Activated CD4-positive, alpha-beta T cell treated with anti-CD3 and anti-CD28 coated beads for 4 hours (primary cell): ENCODE measurements around the gene CFAP119.
"Not testable (repeated sequence)": the region's sequence is repeated elsewhere in the genome, so short reads cannot be mapped to it uniquely, and the experiment has no call there.

Experiments used
- DNase-seq, 2 donors: peaks; one replicate each; pipeline ENCODE4 v3.0.0-alpha.2; 2020

CFAP119 gene

DNA sequence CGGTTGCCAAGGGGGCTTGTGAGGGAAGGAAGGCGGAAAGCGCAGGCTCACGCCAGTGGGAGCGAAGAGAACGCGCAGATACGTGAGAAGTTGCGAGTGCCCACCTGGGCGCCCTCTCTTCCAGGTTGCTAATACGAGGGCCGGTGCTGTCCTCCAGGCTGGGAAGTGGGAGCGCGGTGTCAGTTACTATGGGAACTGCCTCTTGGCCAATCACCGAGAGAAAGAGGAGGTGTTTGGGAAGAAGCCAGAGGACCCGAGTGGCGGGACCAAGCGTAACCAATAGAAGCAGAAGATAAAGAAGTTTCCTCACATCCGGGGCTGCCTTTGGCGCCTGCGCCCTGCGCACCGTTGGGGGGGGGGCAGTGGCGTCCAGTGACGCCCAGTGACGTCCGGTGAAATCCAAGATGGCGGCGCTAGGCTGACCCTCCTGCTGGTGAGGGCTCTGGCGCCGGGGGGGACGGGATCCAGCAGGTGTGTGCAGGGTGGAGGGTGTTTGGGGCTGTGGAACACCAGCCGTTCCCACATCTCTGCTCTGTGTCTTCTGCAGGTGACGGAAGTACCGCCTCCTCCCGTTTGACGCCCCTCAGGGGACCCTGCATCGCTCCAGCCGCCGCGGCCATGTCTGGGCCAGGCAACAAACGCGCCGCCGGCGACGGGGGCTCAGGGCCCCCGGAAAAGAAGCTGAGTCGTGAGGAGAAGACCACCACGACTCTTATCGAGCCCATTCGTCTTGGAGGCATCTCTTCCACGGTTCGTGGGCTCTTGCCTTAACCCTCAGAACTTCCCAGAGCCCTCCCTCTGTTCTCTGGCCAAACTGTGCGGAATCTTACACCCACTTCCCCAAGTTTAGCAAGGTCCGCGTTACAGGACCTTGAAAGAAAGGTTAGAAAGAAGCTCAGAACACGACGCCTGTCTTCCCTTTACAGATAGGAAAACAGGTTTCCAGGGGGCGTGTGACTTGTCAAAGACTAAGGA lies at the start of gene CFAP119, which contains the start of gene RNF40:
Gene CFAP119, minus strand, starts transcription at position 135 of the 975 bp plus-strand sequence. CDS start 314 bp downstream, outside the sequence.
Gene RNF40, plus strand, starts transcription at position 395 of the 975 bp plus-strand sequence. Its CDS starts 224 bp downstream, at position 619.
- peak; percentile 82 to 83 for DNase-seq

DNA sequence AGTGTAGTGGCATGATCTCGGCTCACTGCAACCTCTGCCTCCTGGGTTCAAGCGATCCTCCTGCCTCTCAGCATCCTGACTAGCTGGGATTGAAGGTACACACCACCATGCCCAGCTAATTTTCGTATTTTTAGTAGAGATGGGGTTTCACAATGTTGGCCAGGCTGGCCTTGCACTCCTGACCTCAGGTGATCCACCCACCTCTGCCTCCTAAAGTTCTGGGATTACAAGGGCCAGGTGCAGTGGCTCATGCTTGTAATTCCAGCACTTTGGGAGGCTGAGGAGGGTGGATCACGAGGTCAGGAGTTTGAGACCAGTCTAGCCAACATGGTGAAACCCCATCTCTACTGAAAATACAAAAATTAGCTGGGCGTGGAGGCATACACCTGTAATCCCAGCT lies 47.8 kb upstream of the CFAP119 start:
- not testable (repeated sequence) for DNase-seq

DNA sequence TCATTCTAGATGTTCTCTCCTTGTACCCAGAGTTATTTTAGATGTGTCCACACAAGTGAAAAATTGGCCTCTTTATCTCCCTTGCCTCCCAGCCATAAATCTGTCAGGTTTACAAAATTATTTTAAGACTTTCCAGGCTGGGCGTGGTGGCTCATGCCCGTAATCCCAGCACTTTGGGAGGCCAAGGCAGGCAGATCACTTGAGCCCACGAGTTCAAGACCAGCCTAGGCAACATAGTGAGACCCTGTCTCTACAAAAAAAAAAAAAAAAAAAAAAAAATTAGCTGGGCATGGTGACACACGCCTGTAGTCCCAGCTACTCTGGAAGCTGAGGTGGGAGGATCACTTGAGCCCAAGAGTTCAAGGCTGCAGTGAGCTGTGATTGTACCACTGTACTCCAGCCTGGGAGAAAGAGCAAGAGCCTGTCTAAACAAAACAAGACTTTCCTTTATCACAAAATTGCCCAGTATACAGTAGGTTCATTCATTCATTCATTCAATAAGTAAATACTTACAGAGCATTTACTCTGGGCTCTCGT lies 47.1 kb upstream of the CFAP119 start:
- DNase-seq: not testable (repeated sequence)

GRCh38 chr16:30808146-30808545 lies 46.3 kb upstream of the CFAP119 start:
- no peak for DNase-seq

DNA sequence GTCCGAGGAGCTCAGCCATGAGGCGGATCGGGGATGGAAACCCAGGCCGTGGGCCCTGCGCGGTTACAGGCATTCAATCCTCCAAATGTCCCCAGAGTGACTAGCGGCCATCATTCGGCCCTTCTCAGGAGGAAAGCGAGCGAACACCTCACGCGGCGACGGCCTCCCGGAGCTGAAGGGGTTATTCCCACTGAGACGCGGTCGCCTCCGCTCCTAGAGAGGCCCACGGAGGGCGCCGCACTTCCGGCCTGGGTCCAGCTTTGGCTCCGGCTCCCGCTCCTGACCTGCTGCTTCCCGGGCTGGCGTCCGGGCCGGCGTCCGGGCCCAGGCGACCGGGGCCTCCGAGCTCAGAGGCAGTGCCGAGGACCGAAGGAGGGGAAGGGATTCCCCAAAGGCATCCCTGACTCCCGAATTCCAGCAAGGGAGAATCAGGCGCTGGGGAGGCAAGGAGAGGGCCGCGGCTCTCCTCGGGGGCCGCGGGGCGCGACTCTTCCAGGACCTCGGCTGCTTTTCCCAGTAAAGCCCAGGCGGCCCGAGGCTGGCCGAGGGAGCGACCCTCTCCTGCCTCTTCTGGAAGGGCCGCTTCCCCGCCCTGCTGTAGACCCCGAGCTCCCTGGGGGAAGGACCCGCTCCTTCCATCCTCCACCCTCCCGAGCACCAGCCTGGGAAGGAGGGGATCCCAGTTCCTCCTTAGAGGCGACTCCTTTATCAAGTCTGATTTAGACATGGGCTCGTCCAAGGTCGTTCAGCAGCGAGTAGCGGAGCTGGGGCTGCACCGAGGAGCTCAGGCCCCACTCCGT lies 43.7 kb upstream of the CFAP119 start:
- peak; percentile 49 to 52 for DNase-seq

- DNase-seq: no peak
Observed at GRCh38 chr16:30805056-30805369, 43.2 kb upstream of the CFAP119 start.

DNA sequence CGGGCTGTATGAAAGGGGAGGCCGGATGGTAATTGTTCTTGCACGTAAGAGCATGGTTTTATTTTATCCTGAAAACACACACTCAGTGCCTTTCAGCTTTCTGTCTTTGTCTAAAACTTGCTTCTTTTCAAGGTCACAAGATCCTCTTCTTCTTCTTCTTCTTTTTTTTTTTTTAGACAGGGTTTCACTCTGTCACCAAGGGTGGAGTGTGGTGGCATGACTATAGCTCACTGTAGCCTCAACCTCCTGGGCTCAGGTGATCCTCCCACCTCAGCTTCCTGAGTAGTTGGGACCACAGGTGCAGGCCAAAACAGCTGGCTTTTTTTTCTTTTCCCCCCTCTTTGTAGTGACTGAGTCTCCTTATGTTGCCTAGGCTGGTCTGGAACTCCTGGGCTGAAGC lies 41.1 kb upstream of the CFAP119 start:
- no peak for DNase-seq

DNA sequence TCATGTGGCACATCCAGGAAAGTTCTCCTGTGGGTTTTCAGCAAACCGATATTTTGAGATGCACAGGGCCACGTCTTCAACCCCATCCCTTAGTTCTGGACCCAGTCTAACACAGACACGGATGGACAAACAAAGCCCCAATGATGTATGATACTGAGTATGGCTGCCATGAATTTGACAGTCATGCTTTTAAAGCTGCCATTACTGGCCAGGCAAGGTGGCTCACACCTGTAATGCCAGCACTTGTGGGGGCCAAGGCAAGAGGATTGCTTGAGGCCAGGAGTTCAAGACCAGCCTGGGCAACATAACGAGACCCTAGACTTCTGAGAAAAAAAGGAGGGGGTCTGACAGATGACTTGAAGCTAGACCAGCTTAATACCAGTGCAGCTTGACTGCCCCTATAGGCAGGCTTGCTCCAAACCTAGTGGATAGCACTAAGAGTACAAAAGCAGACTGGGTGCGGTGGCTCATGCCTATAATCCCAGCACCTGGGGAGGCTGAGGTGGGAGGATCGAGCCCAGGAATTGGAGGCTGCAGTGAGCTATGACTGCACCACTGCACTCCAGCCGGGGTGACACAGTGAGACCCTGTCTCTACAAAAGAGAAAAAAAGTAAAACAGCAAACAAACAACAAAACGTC lies 35.9 kb upstream of the CFAP119 start:
- DNase-seq: no peak

DNA sequence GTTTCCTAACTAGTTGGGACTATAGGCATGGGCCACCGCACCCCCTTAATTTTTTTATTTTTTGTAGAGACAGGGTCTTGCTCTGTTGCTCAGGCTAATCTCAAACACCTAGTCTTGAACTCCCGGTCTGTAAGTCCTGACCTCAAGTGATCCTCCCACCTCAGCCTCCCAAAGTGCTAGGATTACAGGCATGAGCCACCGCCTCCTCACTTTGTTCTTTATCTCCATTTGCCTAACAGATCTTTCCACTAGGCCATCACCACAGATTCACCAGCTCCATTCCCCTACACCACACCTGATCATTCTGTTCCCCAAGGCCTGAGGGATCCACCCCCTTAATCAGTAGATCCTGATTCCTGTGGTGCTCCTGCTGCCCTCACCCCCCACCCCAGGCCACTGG lies 32.8 kb upstream of the CFAP119 start:
- no peak for DNase-seq

DNA sequence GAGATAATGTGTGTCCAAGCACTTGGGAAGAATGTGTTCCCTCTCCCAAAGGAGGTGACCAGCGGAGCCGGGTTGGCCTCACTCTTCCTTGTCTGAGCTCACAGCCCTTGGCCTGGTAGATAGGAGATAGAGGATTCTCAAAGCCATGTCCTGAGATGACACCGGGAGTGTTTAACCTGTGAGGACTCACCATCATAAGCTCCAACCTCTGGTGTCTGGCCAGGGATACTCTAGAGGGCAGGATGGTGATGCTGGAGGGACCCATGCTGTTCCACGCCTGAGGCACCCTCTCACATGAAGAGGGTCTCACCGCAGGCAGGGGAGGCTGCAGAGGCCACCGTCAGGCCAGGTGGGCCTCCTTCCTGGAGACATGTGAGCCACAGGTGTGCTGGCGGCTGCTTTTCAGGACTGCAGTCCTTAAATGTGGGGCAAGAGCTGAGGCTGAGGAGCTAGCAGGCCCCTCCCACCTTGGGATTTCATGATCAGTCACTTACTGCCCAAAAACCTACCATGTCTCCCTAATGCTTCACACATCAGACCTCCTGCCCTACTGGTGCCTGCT lies 31.7 kb upstream of the CFAP119 start:
- no peak for DNase-seq

- DNase-seq: no peak
Observed at GRCh38 chr16:30787613-30788378, 25.9 kb upstream of the CFAP119 start.

- DNase-seq: peak in 1 of 2 donors; percentile 28
Observed at GRCh38 chr16:30786936-30787612, 25.2 kb upstream of the CFAP119 start, which contains the start of gene ZNF629. Gene ZNF629 (minus strand): TSS chr16:30787205. CDS start chr16:30784482, 2,723 bp downstream.

DNA sequence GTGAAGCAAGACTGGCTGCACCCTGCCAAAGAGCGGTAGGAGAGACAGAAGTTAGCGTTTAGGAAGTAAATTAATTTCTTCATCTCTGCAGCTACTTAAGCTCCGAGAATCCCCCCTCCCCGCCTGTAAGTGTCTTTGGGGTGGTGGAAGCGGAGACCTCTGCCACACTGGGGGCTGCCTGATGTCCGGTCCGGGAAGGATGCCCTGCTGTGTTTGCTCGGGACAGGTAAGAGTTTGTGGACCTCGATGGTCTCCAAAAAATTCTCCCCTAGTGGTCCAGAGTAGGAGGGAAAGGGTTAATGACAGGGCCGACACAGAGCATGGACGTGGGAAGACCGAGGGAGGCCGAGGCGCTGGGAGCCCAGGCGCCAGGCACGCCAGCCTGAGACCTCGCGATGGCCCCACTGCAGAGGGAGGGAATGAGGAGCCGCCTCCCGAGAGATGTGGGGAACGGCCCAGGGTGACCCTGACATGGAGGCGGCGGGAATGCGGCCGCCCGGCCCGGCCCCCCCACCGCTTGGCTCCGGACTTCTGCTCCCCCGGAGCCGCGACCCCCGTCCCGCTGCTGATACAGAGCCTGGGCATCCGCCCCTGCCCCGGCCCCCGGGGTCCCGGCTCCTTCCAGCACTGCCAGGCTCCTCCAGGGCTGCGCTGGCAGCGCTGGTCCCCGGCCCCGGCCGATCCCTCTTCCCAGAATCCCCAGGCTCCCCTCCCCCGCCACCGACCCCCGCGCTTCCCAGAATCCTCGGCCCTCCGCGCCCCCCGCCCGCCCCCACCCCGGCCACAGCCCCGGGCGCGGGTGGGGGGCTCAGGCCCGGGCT lies 24.5 kb upstream of the CFAP119 start:
- no peak for DNase-seq

GRCh38 chr16:30785126-30786106 lies 23.6 kb upstream of the CFAP119 start:
- DNase-seq: no peak

GRCh38 chr16:30784215-30784614 lies 22.4 kb upstream of the CFAP119 start:
- no peak for DNase-seq

DNA sequence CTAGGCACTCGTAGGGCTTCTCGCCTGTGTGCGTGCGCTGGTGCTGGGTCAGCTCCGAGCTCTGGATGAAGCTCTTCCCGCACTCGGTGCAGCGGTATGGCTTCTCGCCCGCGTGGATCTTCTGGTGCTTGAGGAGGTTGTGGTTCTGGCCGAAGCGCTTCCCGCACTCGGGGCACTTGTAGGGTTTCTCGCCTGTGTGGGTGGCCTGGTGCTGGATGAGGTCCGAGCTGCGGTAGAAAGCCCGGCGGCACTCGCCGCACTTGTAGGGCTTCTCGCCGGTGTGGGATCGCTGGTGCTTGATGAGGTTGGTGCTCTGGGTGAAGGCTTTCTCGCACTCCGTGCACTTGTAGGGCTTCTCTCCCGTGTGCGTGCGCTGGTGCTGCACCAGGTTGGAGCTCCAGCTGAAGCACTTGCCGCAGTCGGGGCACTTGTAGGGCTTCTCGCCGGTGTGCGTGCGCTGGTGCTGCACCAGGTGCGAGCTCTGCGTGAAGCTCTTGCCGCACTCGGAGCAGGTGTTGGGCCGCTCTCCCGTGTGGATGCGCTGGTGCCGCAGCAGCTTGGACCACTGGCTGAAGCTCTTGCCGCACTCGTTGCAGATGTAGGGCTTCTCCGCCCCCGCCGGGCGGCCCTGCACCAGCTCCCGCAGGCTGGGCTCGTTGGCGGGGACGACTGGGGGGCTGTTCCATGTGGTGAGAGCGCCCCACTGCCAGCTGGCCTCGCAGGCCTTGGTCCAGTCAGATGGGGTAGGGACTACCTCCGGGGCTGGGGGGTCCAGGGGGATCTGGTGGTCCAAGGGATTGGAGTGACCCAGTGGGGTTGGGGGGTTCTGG lies 21.6 kb upstream of the CFAP119 start:
- DNase-seq: no peak

- no peak for DNase-seq
Observed at GRCh38 chr16:30782486-30783279, 20.8 kb upstream of the CFAP119 start.
